SK-N-MC (cell line): Measurements from ENCODE around the gene CFAP77.

Experiments
- EZH2 ChIP-seq: fragments of 200-600 bp; sonication (generic); IDR thresholded peaks from one replicate; pipeline ENCODE4 v1.6.1; 2017; ENCODE audit warnings: antibody characterized with exemption
- FOXP2 ChIP-seq: optimal IDR thresholded peaks from 2 replicates; pipeline ENCODE3; 2011; ENCODE audit warnings: mild to moderate bottlenecking, moderate library complexity; ENCODE audit not compliant: insufficient read depth; ENCODE audit errors: extremely low read length, control extremely low read depth
- POLR2AphosphoS5 ChIP-seq: IDR thresholded peaks from 2 replicates; pipeline ENCODE4 v1.6.1; 2012; ENCODE audit warnings: mild to moderate bottlenecking, low read depth, low read length, borderline replicate concordance

- TF ChIP-seq EZH2 (no peak), POLR2AphosphoS5 (no peak), FOXP2 (no peak)
Observed at GRCh38 chr9:132546148-132547051, 136.4 kb downstream of the CFAP77 start.
